ENCODE measurements around the gene RANBP9.

Gene RANBP9

GRCh38 chr6:13574149-13574570 is 137.5 kb downstream of the RANBP9 start:
- no peaks in the 10 kb centered on the region for H3K36me3 ChIP-seq
- peak; percentile 48 for TF ChIP-seq CTCF (IDR thresholded peaks at IDR 0.05; ENCODE audit: low read depth, low read length)
- peak; percentile 96 for DNase-seq
- no peaks in the 10 kb centered on the region for H3K4me1 ChIP-seq
- peak overlapping the region; percentile 87 for H3K4me3 ChIP-seq (ENCODE audit: low read depth, low read length)
- H3K9me3 ChIP-seq = no peaks in the 10 kb centered on the region
- H3K27me3 ChIP-seq = no peaks in the 10 kb centered on the region

GRCh38 chr6:13573669-13574110 is 137.9 kb downstream of the RANBP9 start:
- Histone ChIP-seq H3K27me3 (no peaks in the 10 kb centered on the region), H3K36me3 (no peaks in the 10 kb centered on the region), H3K4me1 (no peaks in the 10 kb centered on the region), H3K9me3 (no peaks in the 10 kb centered on the region), H3K4me3 (ENCODE audit: low read depth, low read length) (peak overlapping the region; percentile 87)
- TF ChIP-seq CTCF (IDR thresholded peaks at IDR 0.05; ENCODE audit: low read depth, low read length) = no peak
- DNase-seq = no peak

GRCh38 chr6:13572951-13573654 is 138.5 kb downstream of the RANBP9 start:
- TF ChIP-seq CTCF (IDR thresholded peaks at IDR 0.05; ENCODE audit: low read depth, low read length) = no peak
- Histone ChIP-seq H3K27me3 (no peaks in the 10 kb centered on the region), H3K4me3 (ENCODE audit: low read depth, low read length) (peak overlapping the region; percentile 87), H3K36me3 (no peaks in the 10 kb centered on the region), H3K9me3 (no peaks in the 10 kb centered on the region), H3K4me1 (no peaks in the 10 kb centered on the region)
- no peak for DNase-seq

GRCh38 chr6:13572240-13572639 is 139.4 kb downstream of the RANBP9 start:
- Histone ChIP-seq H3K4me1 (no peaks in the 10 kb centered on the region), H3K27me3 (no peaks in the 10 kb centered on the region), H3K9me3 (no peaks in the 10 kb centered on the region), H3K4me3 (ENCODE audit: low read depth, low read length) (no peak overlapping the region), H3K36me3 (no peaks in the 10 kb centered on the region)
- TF ChIP-seq CTCF (IDR thresholded peaks at IDR 0.05; ENCODE audit: low read depth, low read length) = no peak
- DNase-seq = no peak

Measured in BE2C (cell line).